ENCODE measurements around the gene AVPI1.
"Not testable (repeated sequence)": the region's sequence is repeated elsewhere in the genome, so short reads cannot be mapped to it uniquely, and the experiment has no call there.

Gene AVPI1

GRCh38 chr10:97682042-97682441 lies 5.0 kb downstream of the AVPI1 start:
- DNase-seq, result no peak

- DNase-seq, result no peak
These were observed 7.4 kb downstream of the AVPI1 start for GRCh38 chr10:97679594-97679993.

GRCh38 chr10:97676770-97677581 lies 10.1 kb downstream of the AVPI1 start:
- DNase-seq, result peak in 1 of 2 experiments; percentile 25

GRCh38 chr10:97675222-97675621 lies 11.8 kb downstream of the AVPI1 start:
- DNase-seq, result no peak

GRCh38 chr10:97673736-97674525 lies 13.1 kb downstream of the AVPI1 start:
- DNase-seq, result no peak

- DNase-seq, result no peak
These were observed 17.5 kb downstream of the AVPI1 start for GRCh38 chr10:97669571-97669970.

- DNase-seq, result no peak
These were observed 19.6 kb downstream of the AVPI1 start for GRCh38 chr10:97667463-97667862.

- no peak for DNase-seq
These were observed 20.0 kb downstream of the AVPI1 start for GRCh38 chr10:97666992-97667391.

GRCh38 chr10:97664282-97664850 lies 22.7 kb downstream of the AVPI1 start:
- DNase-seq, result no peak

GRCh38 chr10:97659589-97659988 lies 27.5 kb downstream of the AVPI1 start:
- no peak for DNase-seq

- DNase-seq, result no peak
These were observed 30.3 kb downstream of the AVPI1 start for GRCh38 chr10:97656777-97657176.

- DNase-seq, result no peak
These were observed 35.3 kb downstream of the AVPI1 start for GRCh38 chr10:97651773-97652172.

- no peak for DNase-seq
These were observed 36.3 kb downstream of the AVPI1 start for GRCh38 chr10:97650726-97651125.

- not testable (repeated sequence) for DNase-seq
These were observed 37.7 kb downstream of the AVPI1 start for GRCh38 chr10:97649405-97649750.

- DNase-seq, result no peak
These were observed 38.3 kb downstream of the AVPI1 start for GRCh38 chr10:97648562-97649404.

- DNase-seq, result no peak
These were observed 39.5 kb downstream of the AVPI1 start for GRCh38 chr10:97647556-97647955.

- no peak for DNase-seq
These were observed 42.1 kb downstream of the AVPI1 start for GRCh38 chr10:97644936-97645335.

- no peak for DNase-seq
These were observed 43.5 kb downstream of the AVPI1 start for GRCh38 chr10:97643441-97643985.

- DNase-seq, result not testable (repeated sequence)
These were observed 44.4 kb downstream of the AVPI1 start for GRCh38 chr10:97642471-97643159.

GRCh38 chr10:97640868-97641811 lies 45.9 kb downstream of the AVPI1 start:
- no peak for DNase-seq

All from NCI-H524 (cell line).